Hepatocyte (in vitro differentiated cells): ENCODE data around the gene LGR5. TPM values are rescaled to one million over a fixed set of nuclear protein-coding genes. Genes with fewer than 3 reads are reported as not detected.
A peak's percentile ranks its signal among the peaks of the same experiment; 100 is the strongest.

Experiments
- DNase-seq: peaks from one replicate; pipeline ENCODE4 v3.0.0-alpha.2; 2016; ENCODE audit warnings: low spot score
- H2AFZ ChIP-seq: fragments of 200-600 bp; sonication (generic); 2 replicates; pipeline ENCODE4 v1.6.0; 2016; ENCODE audit warnings: antibody characterized with exemption, mild to moderate bottlenecking
- H3K27ac ChIP-seq: fragments of 200-600 bp; sonication (generic); 2 replicates; pipeline ENCODE4 v1.5.1; 2016; ENCODE audit warnings: mild to moderate bottlenecking
- H3K27me3 ChIP-seq: fragments of 200-600 bp; sonication (generic); 2 replicates; pipeline ENCODE4 v1.6.1; 2016
- H3K36me3 ChIP-seq: fragments of 200-600 bp; sonication (generic); replicated peaks from 2 replicates; pipeline ENCODE4 v1.5.1; 2016; ENCODE audit warnings: low read depth; ENCODE audit not compliant: insufficient read depth
- H3K4me1 ChIP-seq: fragments of 200-600 bp; sonication (generic); 2 replicates; pipeline ENCODE4 v1.5.1; 2016; ENCODE audit warnings: mild to moderate bottlenecking, moderate library complexity; ENCODE audit not compliant: insufficient read depth
- H3K4me2 ChIP-seq: fragments of 200-600 bp; sonication (generic); 2 replicates; pipeline ENCODE4 v1.6.0; 2016
- H3K4me3 ChIP-seq: fragments of 200-600 bp; sonication (generic); 2 replicates; pipeline ENCODE4 v1.5.1; 2016; ENCODE audit warnings: mild to moderate bottlenecking
- H3K79me2 ChIP-seq: fragments of 200-600 bp; sonication (generic); 2 replicates; pipeline ENCODE4 v1.6.0; 2017; ENCODE audit warnings: mild to moderate bottlenecking
- H3K9me2 ChIP-seq: fragments of 200-600 bp; sonication (generic); replicated peaks from 2 replicates; pipeline ENCODE4 v1.6.0; 2017; ENCODE audit warnings: mild to moderate bottlenecking; ENCODE audit not compliant: insufficient read depth
- H3K9me3 ChIP-seq: fragments of 200-600 bp; sonication (generic); 2 replicates; pipeline ENCODE4 v1.5.1; 2016; ENCODE audit warnings: low read depth, mild to moderate bottlenecking
- H4K20me1 ChIP-seq: fragments of 200-600 bp; sonication (generic); 2 replicates; pipeline ENCODE4 v1.6.0; 2016; ENCODE audit warnings: mild to moderate bottlenecking; ENCODE audit not compliant: insufficient read depth, poor library complexity, severe bottlenecking
- CTCF ChIP-seq: fragments of 200-600 bp; sonication (generic); IDR thresholded peaks from 2 replicates; pipeline ENCODE4 v1.5.1; 2016; ENCODE audit warnings: antibody characterized with exemption, mild to moderate bottlenecking; ENCODE audit not compliant: poor library complexity
- EZH2 ChIP-seq: fragments of 200-600 bp; sonication (generic); IDR thresholded peaks from 2 replicates; pipeline ENCODE4 v1.6.1; 2016; ENCODE audit warnings: antibody characterized with exemption, mild to moderate bottlenecking, borderline replicate concordance
- EZH2phosphoT487 ChIP-seq: fragments of 200-600 bp; sonication (generic); IDR thresholded peaks from one replicate; pipeline ENCODE4 v1.6.1; 2018; ENCODE audit warnings: antibody characterized with exemption, mild to moderate bottlenecking, low read depth, moderate library complexity; ENCODE audit not compliant: unreplicated experiment, severe bottlenecking
- WGBS: methylation state at CpG from one replicate; pipeline ENCODE4 v1.1.6; 2016; ENCODE audit warnings: low lambda C conversion rate; ENCODE audit errors: missing lambda C conversion rate; 5-methylcytosine and 5-hydroxymethylcytosine counted together
- polyA plus RNA-seq: library from polyadenylated mRNA; unstranded; fragments of >200 nt; fragmentation: Nextera tagmentation; extraction: Ambion mirVana; gene quantifications from 2 replicates; pipeline ENCODE4 v1.2.1, GENCODE V29; 2016
- total RNA-seq: library from RNA; depleted of rRNA; stranded (reverse); fragments of >200 nt; gene quantifications from 2 replicates; pipeline ENCODE4 v1.2.3, GENCODE V29; 2014

The LGR5 gene
- total and polyA plus RNA-seq, 2 experiments from 2014 or later, result 4.4 to 5.7 TPM

- DNase-seq, result peak; percentile 11
- H3K9me2 ChIP-seq, result no peaks in the 10 kb centered on the region
- H3K4me3 ChIP-seq, result no peak overlapping the region
- H3K9me3 ChIP-seq, result no peaks in the 10 kb centered on the region
- peaks cover 4% of the 10 kb centered on the region for H3K4me1 ChIP-seq
- H4K20me1 ChIP-seq, result no peaks in the 10 kb centered on the region
- no peaks in the 10 kb centered on the region for H3K27me3 ChIP-seq
- no peak overlapping the region for H2AFZ ChIP-seq
- H3K27ac ChIP-seq, result no peak overlapping the region
- H3K4me2 ChIP-seq, result no peak overlapping the region
- TF ChIP-seq EZH2 (no peak), EZH2phosphoT487 (no peak), CTCF (no peak)
- WGBS, result 64% methylated on average over 2 of the region's 2 CpGs
- H3K79me2 ChIP-seq, result no peaks in the 10 kb centered on the region
- no peaks in the 10 kb centered on the region for H3K36me3 ChIP-seq
Measured at GRCh38 chr12:71517145-71517846, 77.7 kb downstream of the LGR5 start.

- Histone ChIP-seq H4K20me1 (no peaks in the 10 kb centered on the region), H3K4me1 (peaks cover 4% of the 10 kb centered on the region), H2AFZ (no peak overlapping the region), H3K4me2 (no peak overlapping the region), H3K27me3 (no peaks in the 10 kb centered on the region), H3K36me3 (no peaks in the 10 kb centered on the region), H3K27ac (no peak overlapping the region), H3K4me3 (no peak overlapping the region), H3K79me2 (no peaks in the 10 kb centered on the region), H3K9me2 (no peaks in the 10 kb centered on the region), H3K9me3 (no peaks in the 10 kb centered on the region)
- DNase-seq, result no peak
- no peak for TF ChIP-seq CTCF
- no peak for TF ChIP-seq EZH2phosphoT487
- no peak for TF ChIP-seq EZH2
- 86% methylated on average over 4 of the region's 4 CpGs for whole genome bisulfite sequencing
Measured at GRCh38 chr12:71521125-71521524, 81.5 kb downstream of the LGR5 start.

- TF ChIP-seq EZH2 (no peak), CTCF (no peak), EZH2phosphoT487 (no peak)
- H2AFZ ChIP-seq, result no peak overlapping the region
- DNase-seq, result no peak
Measured at GRCh38 chr12:71524626-71525025, 85.0 kb downstream of the LGR5 start.

More at GRCh38 chr12:71524626-71525025, 85.0 kb downstream of the LGR5 start:
- no peak overlapping the region for H3K4me3 ChIP-seq
- no peaks in the 10 kb centered on the region for H3K79me2 ChIP-seq
- H3K27ac ChIP-seq, result no peak overlapping the region
- H3K27me3 ChIP-seq, result no peaks in the 10 kb centered on the region
- no peaks in the 10 kb centered on the region for H3K36me3 ChIP-seq
- no peaks in the 10 kb centered on the region for H3K9me3 ChIP-seq
- no peaks in the 10 kb centered on the region for H3K4me1 ChIP-seq
- no peaks in the 10 kb centered on the region for H3K9me2 ChIP-seq
- WGBS, result 68% methylated on average over 2 of the region's 2 CpGs
- H4K20me1 ChIP-seq, result no peaks in the 10 kb centered on the region
- no peak overlapping the region for H3K4me2 ChIP-seq
